G401.6 (cell line): ENCODE results near the gene GDI2.
"Not testable (repeated sequence)": the region's sequence is repeated elsewhere in the genome, so short reads cannot be mapped to it uniquely, and the experiment has no call there.

Source experiments
- FAIRE-seq: peaks from 2 replicates; lab custom pipeline; 2012; peaks lifted over from hg19 to GRCh38; lab: Jason Lieb, UNC

The GDI2 gene

DNA sequence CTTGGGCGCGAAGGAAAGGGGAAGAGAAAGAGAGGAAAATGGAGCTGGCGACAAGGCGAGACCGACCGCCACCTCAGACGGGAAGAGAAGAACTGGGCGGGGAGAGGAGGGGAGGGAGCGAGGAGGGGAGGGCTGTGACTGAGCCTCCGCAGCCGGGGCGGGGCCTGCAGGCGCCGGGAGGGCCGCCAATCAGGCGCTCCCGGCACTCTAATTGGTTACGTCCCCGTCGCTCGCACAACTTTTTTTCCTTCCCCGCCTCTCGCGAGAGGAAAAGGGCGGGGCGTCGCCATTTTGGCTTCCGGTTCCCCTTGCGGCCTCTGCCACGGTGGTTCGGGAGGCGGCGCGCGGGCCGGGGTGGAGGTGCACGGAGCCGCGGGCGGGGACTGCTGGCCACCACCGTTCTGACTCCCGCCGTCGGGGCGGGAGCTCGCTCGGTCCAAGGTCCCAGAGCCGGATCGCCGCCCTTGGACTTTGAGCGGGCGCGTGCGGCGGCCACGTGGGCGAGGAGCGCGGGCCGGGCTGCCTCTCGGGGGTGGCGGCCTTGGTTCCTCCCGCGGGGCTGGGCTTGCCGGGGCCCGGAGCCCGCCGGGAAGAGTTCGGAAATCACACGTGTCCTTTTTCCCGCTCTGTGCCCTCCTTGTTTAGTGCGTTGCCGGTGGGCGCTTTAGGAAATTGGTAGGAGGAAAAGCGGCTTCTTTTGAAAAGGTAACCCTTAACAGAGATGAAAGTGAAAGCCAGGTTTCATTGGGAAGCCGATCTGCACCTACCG, at the start of gene GDI2:
TSS of gene GDI2 (minus strand) at position 94 of the 769 bp plus-strand sequence. CDS start 176 bp downstream, outside the sequence.
- peak; percentile 80 for FAIRE-seq

- no peak for FAIRE-seq
These were observed 49.2 kb upstream of the GDI2 start for GRCh38 chr10:5862360-5862961.

DNA sequence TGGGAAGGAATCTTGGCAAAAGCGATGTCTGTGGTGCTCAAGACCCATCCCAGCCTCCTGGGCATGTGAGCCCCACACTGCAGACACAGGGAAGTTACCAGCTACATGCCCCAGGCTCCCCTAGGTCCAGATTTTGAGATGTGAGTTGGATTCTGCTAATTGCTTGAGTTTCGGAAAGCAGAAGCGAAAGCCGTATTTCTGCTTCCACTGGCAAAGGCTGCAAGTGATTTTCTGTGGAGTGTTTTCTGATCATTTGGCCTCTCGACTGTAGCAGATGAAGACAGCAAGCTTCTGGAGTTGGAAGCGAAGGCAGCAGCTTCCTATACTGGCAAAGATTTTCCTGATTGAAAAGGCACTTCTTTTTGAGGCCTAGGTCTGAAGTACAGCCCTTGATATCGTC, 46.8 kb upstream of the GDI2 start:
- FAIRE-seq, result no peak

GRCh38 chr10:5858811-5859210, 45.6 kb upstream of the GDI2 start:
- FAIRE-seq, result no peak

DNA sequence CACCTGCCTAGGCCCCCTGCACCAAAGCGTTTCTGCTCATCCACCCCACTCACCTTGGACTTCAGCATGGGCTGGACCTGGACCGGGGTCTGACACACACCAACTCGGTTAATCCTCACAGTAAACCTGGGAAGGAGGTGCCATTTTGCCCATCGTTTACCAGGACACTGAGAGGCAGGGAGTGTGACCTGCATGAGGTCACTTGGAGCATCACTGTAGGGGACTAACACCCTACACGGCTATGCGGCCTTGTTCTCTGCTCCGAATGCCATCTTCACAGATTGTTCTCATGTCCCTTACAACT, 43.4 kb upstream of the GDI2 start:
- no peak for FAIRE-seq

- FAIRE-seq, result no peak
These were observed 42.9 kb upstream of the GDI2 start for GRCh38 chr10:5855979-5856700.

DNA sequence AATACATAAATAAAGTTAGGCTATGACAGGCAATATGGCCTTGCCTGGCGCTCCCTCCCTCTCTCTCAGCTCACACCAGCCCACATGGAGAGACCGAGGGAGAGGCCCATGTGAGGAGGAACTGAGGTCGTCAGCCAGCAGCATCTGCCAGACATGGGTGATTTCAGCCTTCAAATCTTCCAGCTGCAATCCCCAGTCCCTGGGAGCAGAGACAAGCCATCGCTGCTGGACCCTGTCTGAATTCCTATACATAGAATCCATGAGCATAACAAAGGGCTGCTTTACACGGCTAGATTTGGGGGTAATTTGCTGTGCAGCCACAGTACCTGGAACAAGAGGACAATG, 40.9 kb upstream of the GDI2 start:
- no peak for FAIRE-seq

GRCh38 chr10:5846667-5847066, 33.4 kb upstream of the GDI2 start:
- not testable (repeated sequence) for FAIRE-seq

DNA sequence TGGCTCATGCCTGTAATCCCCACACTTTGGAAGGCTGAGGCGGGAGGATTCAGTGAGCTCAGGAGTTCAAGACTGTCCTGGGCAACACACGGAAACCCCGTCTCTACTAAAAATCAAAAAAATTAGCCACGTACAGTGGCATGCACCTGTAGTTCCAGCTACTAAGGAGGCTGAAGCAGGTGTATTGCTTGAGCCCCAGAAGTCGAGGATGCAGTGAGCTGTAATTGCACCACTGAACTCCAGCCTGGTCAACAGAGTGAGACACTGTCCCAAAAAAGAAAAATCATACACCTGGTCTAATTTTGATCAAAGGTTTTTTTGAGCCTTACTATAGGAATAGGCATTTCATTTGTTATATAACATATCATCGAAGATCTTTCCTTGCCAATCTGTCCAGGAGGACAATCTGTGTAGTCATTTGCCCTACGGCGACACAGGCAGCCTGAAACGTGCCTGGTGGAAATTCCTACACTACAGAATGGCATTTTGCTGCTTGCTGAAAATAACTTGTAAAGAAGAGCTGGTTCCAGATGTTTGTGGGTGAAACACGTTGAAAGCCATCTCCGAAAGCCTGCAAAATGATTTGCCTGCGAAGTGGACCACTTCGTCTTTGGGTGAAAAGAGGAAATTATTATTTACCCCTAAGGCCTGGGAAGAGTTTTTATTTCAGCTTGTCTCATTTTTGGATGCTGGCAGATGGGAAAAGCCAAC, 31.3 kb upstream of the GDI2 start:
- no peak for FAIRE-seq

GRCh38 chr10:5843686-5844344, 30.6 kb upstream of the GDI2 start:
- FAIRE-seq, result no peak

- FAIRE-seq, result no peak
These were observed 28.7 kb upstream of the GDI2 start for GRCh38 chr10:5841965-5842364.

DNA sequence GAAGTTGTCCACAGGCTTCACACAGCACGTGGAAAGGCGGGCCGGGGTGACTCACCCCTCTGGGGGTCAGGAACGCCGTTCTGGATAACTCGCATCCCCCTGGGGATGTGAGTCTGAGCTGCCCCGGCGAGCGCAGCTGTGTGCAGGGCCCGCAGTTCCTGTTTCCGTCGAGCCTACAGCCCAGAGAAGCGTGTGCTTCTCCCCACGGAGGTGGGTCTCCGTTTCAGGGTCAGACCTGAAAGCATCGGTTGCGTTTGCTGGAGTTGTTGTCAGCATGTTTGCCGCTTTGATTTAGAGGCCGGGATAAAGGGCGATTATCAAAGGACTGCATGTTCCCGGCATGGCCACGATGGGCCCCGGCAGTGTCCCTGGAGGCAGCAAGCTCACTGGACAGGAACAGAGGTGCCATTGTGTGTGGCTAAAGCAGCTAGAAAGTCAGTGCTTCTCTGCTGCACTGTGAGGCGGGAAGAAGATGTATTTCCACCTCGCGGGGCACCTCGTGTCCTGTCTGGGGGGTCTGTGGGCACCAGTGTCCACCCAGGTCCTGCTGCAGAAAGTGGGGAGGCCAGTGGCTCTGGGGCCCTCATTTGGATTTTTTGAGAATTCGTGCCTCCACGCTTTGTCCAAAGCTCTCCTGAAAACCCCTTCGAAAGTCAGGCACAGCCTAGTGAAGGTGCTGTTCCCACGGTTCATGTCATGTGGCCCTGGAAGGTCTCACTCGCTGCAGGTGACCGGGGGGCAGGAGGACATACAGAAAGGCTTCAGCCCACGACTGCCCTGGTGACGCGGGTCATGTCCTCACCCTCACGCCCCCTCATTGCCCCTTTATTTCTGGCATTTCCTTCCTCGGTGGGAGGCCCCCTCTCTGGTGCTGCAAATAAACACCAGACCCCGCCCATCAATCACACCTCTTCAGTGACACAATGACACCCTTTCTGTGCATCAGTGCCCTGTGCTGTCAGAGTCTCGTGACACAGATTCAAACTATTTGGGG, 27.4 kb upstream of the GDI2 start:
- no peak for FAIRE-seq

DNA sequence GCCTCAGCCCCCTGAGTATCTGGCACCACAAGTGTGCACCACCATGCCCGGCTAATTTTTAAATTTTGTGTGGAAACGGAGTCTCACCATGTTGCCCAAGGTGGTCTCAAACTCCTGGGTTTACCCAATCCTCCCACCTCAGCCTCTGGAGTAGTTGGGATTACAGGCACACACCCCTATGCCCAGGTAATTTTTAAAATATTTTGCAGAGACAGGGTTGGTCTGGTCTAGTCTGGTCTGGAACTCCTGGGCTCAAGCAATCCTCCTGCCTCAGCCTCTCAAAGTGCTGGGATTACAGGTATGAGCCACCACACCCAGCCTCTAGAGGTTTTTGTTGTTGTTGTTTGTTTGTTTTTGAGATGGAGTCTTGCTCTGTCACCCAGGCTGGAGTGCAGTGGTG, 22.9 kb upstream of the GDI2 start:
- not testable (repeated sequence) for FAIRE-seq

DNA sequence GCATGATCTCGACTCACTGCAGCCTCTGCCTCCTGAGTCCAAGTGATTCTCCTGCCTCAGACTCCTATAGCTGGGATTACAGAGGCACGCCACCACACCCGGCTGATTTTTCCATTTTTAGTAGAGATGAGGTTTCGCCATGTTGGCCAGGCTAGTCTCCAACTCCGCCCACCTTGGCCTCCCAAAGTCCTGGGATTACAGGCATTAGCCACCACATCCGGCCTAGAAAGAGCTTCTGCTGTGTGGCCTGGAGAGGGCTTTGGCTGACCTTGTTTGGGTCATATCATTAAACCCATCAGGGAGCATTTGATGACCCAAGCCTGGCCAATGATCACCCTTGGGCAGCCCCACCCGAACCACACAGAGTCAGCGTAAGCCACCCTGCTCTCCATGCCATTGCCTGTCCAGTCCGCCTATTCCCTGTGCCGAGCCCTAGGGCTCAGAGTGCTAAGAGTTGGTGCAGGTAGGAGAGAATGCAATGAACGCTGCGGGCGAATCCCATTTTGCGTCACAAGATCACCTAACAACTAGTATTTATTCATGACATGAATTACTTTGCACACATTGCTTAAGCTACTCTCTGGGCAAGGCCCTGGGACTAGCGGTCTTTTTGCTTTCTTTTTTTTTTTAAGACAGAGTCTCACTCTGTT, 22.3 kb upstream of the GDI2 start:
- FAIRE-seq, result no peak

DNA sequence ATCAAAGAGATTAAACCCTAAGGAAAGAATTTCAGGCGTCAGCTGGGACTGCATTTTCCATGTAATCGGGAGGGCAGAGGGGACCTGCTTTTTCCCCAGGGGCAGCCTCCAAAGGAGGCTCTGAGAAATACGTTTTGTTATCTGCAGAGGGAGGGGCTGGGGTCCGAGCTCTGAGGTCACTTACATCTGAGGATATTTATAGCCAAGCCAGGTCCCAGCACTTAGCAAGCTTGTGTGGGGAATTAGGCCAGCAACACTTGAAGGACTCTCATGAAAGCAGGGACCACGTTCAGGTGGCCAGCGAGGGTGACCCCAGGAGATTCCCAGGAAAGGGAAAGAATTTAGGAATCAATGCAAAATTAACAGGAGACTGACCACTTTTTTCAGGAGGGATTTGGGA, 20.6 kb upstream of the GDI2 start:
- FAIRE-seq, result no peak

- FAIRE-seq, result no peak
These were observed 19.7 kb upstream of the GDI2 start for GRCh38 chr10:5832946-5833345.

DNA sequence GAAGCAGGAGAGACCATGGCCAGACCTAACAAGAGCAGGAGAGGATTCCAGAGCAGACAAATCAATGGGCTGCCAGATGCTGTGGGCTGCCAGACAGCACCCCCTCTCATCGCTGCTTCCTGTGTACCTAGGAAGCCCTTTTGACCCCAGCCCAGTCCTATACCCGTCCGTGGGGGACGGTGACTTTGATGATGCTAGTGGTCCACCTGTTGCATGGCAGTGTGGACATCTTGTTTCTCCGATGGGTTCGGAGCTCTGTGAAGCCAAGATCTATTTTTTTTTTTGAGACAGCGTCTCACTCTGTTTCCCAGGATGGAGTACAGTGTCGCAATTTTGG, 18.2 kb upstream of the GDI2 start:
- FAIRE-seq, result no peak

- no peak for FAIRE-seq
These were observed 17.6 kb upstream of the GDI2 start for GRCh38 chr10:5830629-5831445.

DNA sequence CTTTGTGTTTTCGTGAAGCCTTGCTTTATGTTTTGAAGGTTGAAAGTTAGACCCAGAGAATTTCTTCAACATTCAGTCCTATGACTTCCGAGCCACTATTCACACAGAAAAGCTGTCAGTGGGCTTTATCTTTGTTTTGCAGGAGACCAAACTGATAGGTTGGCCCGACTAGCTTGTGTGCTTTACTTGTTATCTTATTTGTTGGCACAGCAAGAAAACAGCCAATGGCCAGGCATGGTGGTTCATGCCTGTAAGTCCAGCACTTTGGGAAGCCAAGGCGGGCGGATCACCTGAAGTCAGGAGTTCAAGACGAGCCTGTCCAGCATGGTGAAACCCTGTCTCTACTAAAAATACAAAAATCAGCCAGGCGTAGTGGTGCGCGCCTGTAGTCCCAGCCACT, 16.0 kb upstream of the GDI2 start:
- no peak for FAIRE-seq

GRCh38 chr10:5828725-5829124, 15.5 kb upstream of the GDI2 start:
- FAIRE-seq, result no peak
